Effector memory CD4-positive, alpha-beta T cell (primary cell): Measurements from ENCODE around the gene ANKRD13A.
"Not testable (repeated sequence)": the region's sequence is repeated elsewhere in the genome, so short reads cannot be mapped to it uniquely, and the experiment has no call there.

ENCODE experiments used
- DNase-seq, 3 donors: peaks; one replicate each; pipeline ENCODE4 v3.0.0-alpha.2; 2020
- H3K27ac ChIP-seq: 2 replicates; pipeline ENCODE4 v1.7.0; 2013; ENCODE audit warnings: mild to moderate bottlenecking, low read length, moderate library complexity; ENCODE audit not compliant: insufficient read depth, poor library complexity, severe bottlenecking
- H3K27me3 ChIP-seq: replicated peaks from 2 replicates; pipeline ENCODE4 v1.7.0; 2013; ENCODE audit warnings: mild to moderate bottlenecking, low read length; ENCODE audit not compliant: insufficient read depth, control insufficient read depth, poor library complexity, severe bottlenecking
- H3K36me3 ChIP-seq: 2 replicates; pipeline ENCODE4 v1.7.0; 2013; ENCODE audit warnings: mild to moderate bottlenecking, low read length, moderate library complexity; ENCODE audit not compliant: control insufficient read depth, insufficient read depth
- H3K4me1 ChIP-seq: 2 replicates; pipeline ENCODE4 v1.7.0; 2013; ENCODE audit warnings: low read length, mild to moderate bottlenecking; ENCODE audit not compliant: control insufficient read depth, insufficient read depth, poor library complexity, severe bottlenecking
- H3K4me3 ChIP-seq: 2 replicates; pipeline ENCODE4 v1.7.0; 2013; ENCODE audit warnings: low read length, low read depth, mild to moderate bottlenecking; ENCODE audit not compliant: insufficient read depth, poor library complexity, severe bottlenecking
- H3K9me3 ChIP-seq: 2 replicates; pipeline ENCODE4 v1.7.0; 2013; ENCODE audit warnings: mild to moderate bottlenecking, low read length, moderate library complexity; ENCODE audit not compliant: control insufficient read depth

Gene ANKRD13A

GRCh38 chr12:110042264-110042663 is 43.0 kb downstream of the ANKRD13A start:
- Histone ChIP-seq H3K9me3 (no peaks in the 10 kb centered on the region), H3K27ac (no peak overlapping the region), H3K27me3 (no peaks in the 10 kb centered on the region), H3K4me3 (no peak overlapping the region), H3K4me1 (peaks cover 19% of the 10 kb centered on the region), H3K36me3 (peaks cover 19% of the 10 kb centered on the region)
- no peak for DNase-seq

GRCh38 chr12:110046451-110047187 is 47.4 kb downstream of the ANKRD13A start:
- Histone ChIP-seq H3K36me3 (peaks cover 8% of the 10 kb centered on the region), H3K27ac (no peak overlapping the region), H3K4me3 (no peak overlapping the region), H3K27me3 (no peaks in the 10 kb centered on the region), H3K9me3 (no peaks in the 10 kb centered on the region), H3K4me1 (peaks cover 16% of the 10 kb centered on the region)
- no peak for DNase-seq

GRCh38 chr12:110047297-110047940 is 48.2 kb downstream of the ANKRD13A start:
- H3K36me3 ChIP-seq: peaks cover 2% of the 10 kb centered on the region
- DNase-seq: no peak
- no peaks in the 10 kb centered on the region for H3K27me3 ChIP-seq
- H3K27ac ChIP-seq: peak overlapping the region; percentile 73
- peak overlapping the region; percentile 84 for H3K4me3 ChIP-seq
- H3K9me3 ChIP-seq: no peaks in the 10 kb centered on the region
- peaks cover 16% of the 10 kb centered on the region for H3K4me1 ChIP-seq

GRCh38 chr12:110048242-110049027 is 49.2 kb downstream of the ANKRD13A start, which contains the start of gene C12orf76:
C12orf76 (minus strand) TSS chr12:110048522; CDS start chr12:110048495, 27 bp downstream.
- Histone ChIP-seq H3K4me3 (peak within 1 kb of the TSS; percentile 84), H3K27ac (peak within 1 kb of the TSS; percentile 73), H3K36me3 (no peaks in the 10 kb centered on the region), H3K27me3 (no peaks in the 10 kb centered on the region), H3K4me1 (peaks cover 10% of the 10 kb centered on the region), H3K9me3 (no peaks in the 10 kb centered on the region)
- peak; percentile 80 to 87 (median 84) for DNase-seq

GRCh38 chr12:110049034-110049433 is 49.8 kb downstream of the ANKRD13A start:
- Histone ChIP-seq H3K4me3 (peak overlapping the region; percentile 84), H3K4me1 (peaks cover 10% of the 10 kb centered on the region), H3K27ac (peak overlapping the region; percentile 73)
- DNase-seq, H3K36me3 ChIP-seq, H3K9me3 ChIP-seq, H3K27me3 ChIP-seq: not testable (repeated sequence)

- H3K27ac ChIP-seq, H3K36me3 ChIP-seq, H3K4me3 ChIP-seq, DNase-seq, H3K27me3 ChIP-seq, H3K9me3 ChIP-seq: not testable (repeated sequence)
- H3K4me1 ChIP-seq: peaks cover 10% of the 10 kb centered on the region
Measured at GRCh38 chr12:110049666-110050065, 50.4 kb downstream of the ANKRD13A start.

- Histone ChIP-seq H3K4me3 (no peak overlapping the region), H3K36me3 (no peaks in the 10 kb centered on the region), H3K27me3 (no peaks in the 10 kb centered on the region), H3K9me3 (no peaks in the 10 kb centered on the region), H3K4me1 (peaks cover 10% of the 10 kb centered on the region), H3K27ac (no peak overlapping the region)
- no peak for DNase-seq
Measured at GRCh38 chr12:110050927-110051326, 51.7 kb downstream of the ANKRD13A start.

GRCh38 chr12:110055375-110056352 is 56.4 kb downstream of the ANKRD13A start:
- H3K27ac ChIP-seq: not testable (repeated sequence)

GRCh38 chr12:110056643-110057042 is 57.4 kb downstream of the ANKRD13A start:
- DNase-seq, H3K36me3 ChIP-seq, H3K27ac ChIP-seq, H3K4me1 ChIP-seq, H3K9me3 ChIP-seq, H3K4me3 ChIP-seq, H3K27me3 ChIP-seq: not testable (repeated sequence)

More at GRCh38 chr12:110055375-110056352, 56.4 kb downstream of the ANKRD13A start:
- not testable (repeated sequence) for DNase-seq, H3K36me3 ChIP-seq, H3K4me3 ChIP-seq, H3K27me3 ChIP-seq, H3K4me1 ChIP-seq, H3K9me3 ChIP-seq
